Epithelial cell of esophagus (primary cell): ENCODE data around the gene FGF14.

Experiments
- DNase-seq: peaks from one replicate; pipeline ENCODE4 v3.0.0; 2010; ENCODE audit warnings: low read depth
- H3K4me3 ChIP-seq: 2 replicates; pipeline ENCODE4 v1.5.1; 2011; ENCODE audit warnings: mild to moderate bottlenecking, low read length, control low read depth
- CTCF ChIP-seq: IDR thresholded peaks from 2 replicates; pipeline ENCODE4 v1.5.1; 2011; ENCODE audit warnings: low read depth, mild to moderate bottlenecking, low read length, control low read depth, inconsistent platforms; ENCODE audit not compliant: insufficient read depth; ENCODE audit errors: missing control alignments

Gene FGF14

GRCh38 chr13:102289606-102290005 lies 112.2 kb downstream of the FGF14 start:
- DNase-seq, result peak; percentile 51
- H3K4me3 ChIP-seq, result no peak overlapping the region
- TF ChIP-seq CTCF, result no peak

GRCh38 chr13:102286326-102286725 lies 115.5 kb downstream of the FGF14 start:
- TF ChIP-seq CTCF, result no peak
- peak; percentile 98 for DNase-seq
- no peak overlapping the region for H3K4me3 ChIP-seq

GRCh38 chr13:102280366-102280765 lies 121.5 kb downstream of the FGF14 start:
- DNase-seq, result no peak
- no peak overlapping the region for H3K4me3 ChIP-seq
- no peak for TF ChIP-seq CTCF

- DNase-seq, result no peak
- no peak overlapping the region for H3K4me3 ChIP-seq
- TF ChIP-seq CTCF, result no peak
These were observed 124.6 kb downstream of the FGF14 start for GRCh38 chr13:102277286-102277685.

- no peak for DNase-seq
- no peak for TF ChIP-seq CTCF
- no peak overlapping the region for H3K4me3 ChIP-seq
These were observed 125.4 kb downstream of the FGF14 start for GRCh38 chr13:102276404-102276803.

- no peak overlapping the region for H3K4me3 ChIP-seq
- TF ChIP-seq CTCF, result no peak
- DNase-seq, result no peak
These were observed 125.9 kb downstream of the FGF14 start for GRCh38 chr13:102275969-102276368.

- H3K4me3 ChIP-seq, result no peak overlapping the region
- no peak for DNase-seq
- TF ChIP-seq CTCF, result no peak
These were observed 128.7 kb downstream of the FGF14 start for GRCh38 chr13:102273111-102273510.
